Stomach (tissue), 9 donors: ENCODE results near the gene TNNI3. TPM values are rescaled to one million over a fixed set of nuclear protein-coding genes. Genes with fewer than 3 reads are reported as not detected.
A peak's percentile ranks its signal among the peaks of the same experiment; 100 is the strongest.

Experiments used
- DNase-seq, 2 donors: peaks; one replicate each; pipeline versions ENCODE4 v3.0.0 to v3.0.0-alpha.2; 2013 to 2019
- H3K27ac ChIP-seq, 5 donors: fragments of 200-600 bp in 4 of 5; sonication (generic) in 4 of 5; one replicate each; pipeline ENCODE4 v1.5.1; 2013 to 2019; ENCODE audit warnings: mild to moderate bottlenecking in 1 of 5, moderate library complexity in 1 of 5
- H3K27me3 ChIP-seq, 3 donors: fragments of 200-600 bp; sonication (generic); one replicate each; pipeline ENCODE4 v1.5.1; 2017 to 2019; ENCODE audit warnings: mixed run types in 1 of 3
- H3K36me3 ChIP-seq, 4 donors: fragments of 200-600 bp; sonication (generic); 1 replicate in 3 of 4; 2 replicates in 1 of 4; pipeline ENCODE4 v1.5.1; 2016 to 2019
- H3K4me1 ChIP-seq, 4 donors: fragments of 200-600 bp; sonication (generic); one replicate each; pipeline ENCODE4 v1.5.1; 2016 to 2019
- H3K4me3 ChIP-seq, 4 donors: fragments of 200-600 bp; sonication (generic) in 3 of 4; one replicate each; pipeline ENCODE4 v1.5.1; 2016 to 2019; ENCODE audit warnings: mild to moderate bottlenecking in 1 of 4
- H3K9me3 ChIP-seq, 4 donors: fragments of 200-600 bp; sonication (generic); one replicate each; pipeline ENCODE4 v1.5.1; 2016 to 2019
- CTCF ChIP-seq, 7 experiments: fragments of 450-650 bp in 4 of 7; fragments of 200-600 bp in 3 of 7; sonication (generic) in 3 of 7; IDR thresholded peaks; one replicate each; pipeline ENCODE4 v1.5.1; 2016 to 2019; ENCODE audit warnings: antibody characterized with exemption in 7 of 7, control low read depth in 2 of 7, mild to moderate bottlenecking in 1 of 7
- EP300 ChIP-seq: sonication (generic); formaldehyde crosslinking; IDR thresholded peaks from one replicate; pipeline ENCODE4 v1.6.1; 2017; ENCODE audit warnings: antibody characterized with exemption
- POLR2A ChIP-seq, 4 donors: fragments of 450-650 bp; IDR thresholded peaks; one replicate each; pipeline ENCODE4 v1.6.1; 2016; ENCODE audit warnings: antibody characterized with exemption in 4 of 4, control low read depth in 2 of 4, mild to moderate bottlenecking in 1 of 4, moderate library complexity in 1 of 4
- POLR2AphosphoS5 ChIP-seq, 3 donors: sonication (generic); formaldehyde crosslinking; IDR thresholded peaks; one replicate each; pipeline ENCODE4 v1.6.1; 2016; ENCODE audit warnings: antibody characterized with exemption in 3 of 3
- WGBS, 5 donors: extraction: QIAGEN DNeasy Blood & Tissue Kit in 3 of 5; methylation state at CpG; one replicate each; pipeline versions ENCODE4 v1.1.5 to v1.1.7; 2013 to 2018; 5-methylcytosine and 5-hydroxymethylcytosine counted together
- intact Hi-C: fragments of 100-400 bp; cut with DNase I; formaldehyde crosslinking; loops from one replicate; pipeline ENCODE4 v1.15.1; 2023; ENCODE audit warnings: low total_unique reads
- polyA plus RNA-seq, 3 donors: library from polyadenylated mRNA; stranded (reverse); fragments of 200-250 nt; gene quantifications; one replicate each; pipeline ENCODE4 v1.2.3, GENCODE V29; 2013
- total RNA-seq, 5 donors: library from RNA; depleted of rRNA; stranded (reverse); fragments of >200 nt; gene quantifications; one replicate each; pipeline versions ENCODE4 v1.1.0 to v1.2.3, GENCODE V29; 2014 to 2016
- donor health status: healthy with polysubstance abuse.
- donor health status: Bipolar disorder and iron deficiency.
- donor health status: healthy.

The TNNI3 gene
- total and polyA plus RNA-seq, 8 donors: 4.2 to 14.1 (median 7.8) TPM; not detected in 5

DNA sequence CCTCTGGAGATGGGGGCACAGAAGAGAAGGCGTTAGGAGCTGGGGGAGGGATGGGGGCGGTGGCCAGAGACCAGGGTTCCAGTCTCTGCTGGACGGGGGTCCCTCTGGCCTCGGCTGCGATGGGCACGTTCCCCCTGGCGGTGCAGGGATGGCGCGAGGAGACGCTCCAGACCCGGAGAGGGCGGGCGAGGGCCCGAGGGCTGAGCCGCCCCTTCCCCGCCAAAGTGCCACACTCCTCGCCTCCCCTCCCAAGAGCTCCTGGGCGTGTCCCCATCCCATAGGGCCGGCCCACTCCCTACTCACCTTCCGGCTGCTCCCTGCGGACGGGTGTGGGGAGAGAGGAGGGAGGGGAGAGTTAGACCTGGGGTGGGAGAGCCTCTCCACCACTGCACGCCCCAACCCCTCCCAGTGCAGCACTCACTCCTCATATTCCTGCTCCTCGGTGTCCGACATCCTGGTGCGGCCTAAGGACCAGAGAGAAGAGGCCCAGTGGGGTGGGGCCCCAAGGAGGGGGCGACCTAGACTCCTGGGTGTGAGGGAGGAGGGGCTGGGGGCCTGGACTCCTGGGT is 10.7 kb downstream of the TNNI3 start:
- DNase-seq: peak in 1 of 2 donors; percentile 68
- H3K27ac ChIP-seq: no peak overlapping the region
- no peak for TF ChIP-seq POLR2A (IDR thresholded peaks at IDR 0.05)
- TF ChIP-seq POLR2AphosphoS5 (IDR thresholded peaks at IDR 0.05): no peak
- TF ChIP-seq EP300: no peak
- TF ChIP-seq CTCF (IDR thresholded peaks at IDR 0.05): no peak
- H3K36me3 ChIP-seq: no peaks in the 10 kb centered on the region
- WGBS, 5 donors: 0 to 4% (median 2%) methylated on average over 8 to 27 of the region's 27 CpGs
- intact Hi-C loops: loop anchor here (10.0 kb wide), 1 partner anchor 348 kb away; no protein-coding TSS in a partner anchor
- peaks cover 26 to 100% (median 83%) of the 10 kb centered on the region in 3 donors for H3K27me3 ChIP-seq
- peak overlapping the region in 1 of 4 donors; percentile 23 for H3K4me3 ChIP-seq
- H3K9me3 ChIP-seq: no peaks in the 10 kb centered on the region
- H3K4me1 ChIP-seq: peaks cover under 1 to 20% (median 14%) of the 10 kb centered on the region in 4 donors

DNA sequence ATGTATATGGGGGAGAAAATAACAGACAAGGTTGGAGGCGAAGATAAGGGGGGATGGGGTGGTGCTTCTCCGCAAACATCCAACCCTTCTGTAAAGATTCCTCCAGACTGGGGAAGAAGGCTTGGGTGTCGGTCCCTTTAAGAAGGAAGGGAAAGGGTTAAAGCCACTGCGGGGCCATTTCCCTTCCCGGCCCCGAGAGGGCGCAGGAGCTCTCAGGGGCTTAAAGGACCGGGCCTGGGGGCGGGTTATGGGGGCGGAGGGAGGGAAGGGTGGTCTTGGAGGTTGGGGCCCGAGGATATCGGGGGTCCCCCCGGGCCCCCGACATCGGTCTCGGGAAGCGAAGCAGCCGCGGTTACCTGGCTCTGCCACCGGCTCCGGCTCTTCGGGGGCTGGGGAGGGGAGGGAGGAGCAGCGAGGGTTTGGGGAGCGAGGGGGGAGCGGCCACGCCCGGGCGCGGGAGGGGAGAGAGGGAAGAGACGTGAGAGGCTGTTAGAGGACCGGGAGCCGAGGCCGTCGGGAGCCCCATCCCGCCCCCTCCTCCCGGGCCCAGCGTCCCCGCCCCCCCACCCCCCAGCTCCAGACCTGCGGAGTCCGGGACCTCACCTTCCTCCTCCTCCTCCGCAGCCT is 11.3 kb downstream of the TNNI3 start:
- no peak for DNase-seq
- H3K9me3 ChIP-seq: no peaks in the 10 kb centered on the region
- intact Hi-C loops: loop anchor here (10.0 kb wide), 1 partner anchor 349 kb away; no protein-coding TSS in a partner anchor
- H3K36me3 ChIP-seq: no peaks in the 10 kb centered on the region
- peaks cover 27 to 100% (median 89%) of the 10 kb centered on the region in 3 donors for H3K27me3 ChIP-seq
- H3K4me1 ChIP-seq: peaks cover 3 to 26% (median 18%) of the 10 kb centered on the region in 4 donors
- H3K27ac ChIP-seq: no peak overlapping the region
- TF ChIP-seq POLR2A (IDR thresholded peaks at IDR 0.05) (no peak), CTCF (IDR thresholded peaks at IDR 0.05) (peak in 2 of 7 experiments; percentile 7 to 27)
- peak overlapping the region in 2 of 4 donors; percentile 4 to 23 for H3K4me3 ChIP-seq
- 1 to 3% (median 1%) methylated on average over 18 to 41 of the region's 41 CpGs for WGBS, 5 donors

- WGBS, 5 donors: 11 to 23% (median 18%) methylated on average over 3 of the region's 3 CpGs
- no peak overlapping the region for H3K4me3 ChIP-seq
- H3K36me3 ChIP-seq: no peaks in the 10 kb centered on the region
- intact Hi-C loops: loop anchor here (10.0 kb wide), 1 partner anchor 350 kb away; no protein-coding TSS in a partner anchor
- no peak overlapping the region for H3K27ac ChIP-seq
- no peaks in the 10 kb centered on the region for H3K9me3 ChIP-seq
- DNase-seq: no peak
- H3K27me3 ChIP-seq: peaks cover 27 to 100% (median 93%) of the 10 kb centered on the region in 3 donors
- peaks cover 3 to 29% (median 20%) of the 10 kb centered on the region in 4 donors for H3K4me1 ChIP-seq
- no peak for TF ChIP-seq POLR2A (IDR thresholded peaks at IDR 0.05)
Observed at GRCh38 chr19:55145232-55145631, 12.3 kb downstream of the TNNI3 start.

DNA sequence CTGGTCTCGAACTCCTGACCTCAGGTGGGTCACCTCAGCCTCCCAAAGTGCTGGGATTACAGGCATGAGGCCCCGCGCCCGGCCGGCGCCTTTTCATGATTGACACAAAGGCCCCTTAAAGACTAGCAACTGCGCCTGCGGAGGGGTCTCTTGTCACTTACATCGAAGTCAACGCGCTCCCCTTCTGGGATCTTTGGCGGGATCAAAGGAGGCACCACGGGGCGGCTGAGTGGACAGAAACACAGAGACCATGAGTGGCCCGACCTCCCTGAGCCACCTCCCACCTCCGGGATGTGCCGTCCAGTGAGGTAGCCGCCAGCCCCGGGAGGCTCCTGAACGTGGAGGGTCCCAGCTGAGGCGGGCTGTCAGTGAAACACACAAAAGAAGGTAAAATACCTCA is 15.8 kb downstream of the TNNI3 start:
- no peak overlapping the region for H3K4me3 ChIP-seq
- H3K9me3 ChIP-seq: no peaks in the 10 kb centered on the region
- intact Hi-C loops: loop anchor here (5.0 to 10.0 kb wide), 2 partner anchors 276 to 353 kb away; no protein-coding TSS in a partner anchor
- no peak for DNase-seq
- no peak overlapping the region for H3K27ac ChIP-seq
- no peak for TF ChIP-seq CTCF (IDR thresholded peaks at IDR 0.05)
- H3K27me3 ChIP-seq: peaks cover 22 to 100% (median 63%) of the 10 kb centered on the region in 3 donors
- WGBS, 5 donors: 13 to 23% (median 18%) methylated on average over 20 to 21 of the region's 21 CpGs
- H3K36me3 ChIP-seq: no peaks in the 10 kb centered on the region
- H3K4me1 ChIP-seq: peaks cover 3 to 26% (median 16%) of the 10 kb centered on the region in 4 donors

- TF ChIP-seq POLR2AphosphoS5 (IDR thresholded peaks at IDR 0.05) (no peak), CTCF (IDR thresholded peaks at IDR 0.05) (no peak), EP300 (no peak), POLR2A (IDR thresholded peaks at IDR 0.05) (no peak)
- DNase-seq: no peak
- intact Hi-C loops: no loop called here
- Histone ChIP-seq H3K27me3 (peaks cover 6 to 93% (median 47%) of the 10 kb centered on the region in 3 donors), H3K9me3 (no peaks in the 10 kb centered on the region), H3K4me1 (peaks cover 3 to 13% (median 7%) of the 10 kb centered on the region in 4 donors), H3K4me3 (no peak overlapping the region), H3K36me3 (no peaks in the 10 kb centered on the region), H3K27ac (no peak overlapping the region)
- WGBS, 5 donors: 47 to 58% (median 54%) methylated on average over 9 of the region's 9 CpGs
Observed at GRCh38 chr19:55137915-55138314, 19.6 kb downstream of the TNNI3 start.
